Caki2 (cell line): ENCODE measurements around the gene PRR33. TPM values are rescaled to one million over a fixed set of nuclear protein-coding genes. Genes with fewer than 3 reads are reported as not detected.
"Not testable (repeated sequence)": the region's sequence is repeated elsewhere in the genome, so short reads cannot be mapped to it uniquely, and the experiment has no call there.

Experiments used
- DNase-seq: peaks from one replicate; pipeline ENCODE4 v3.0.0-alpha.2; 2015; ENCODE audit warnings: low read depth
- in situ Hi-C: cut with HindIII; loops from 2 replicates; pipeline ENCODE4 v1.10.0; 2016; ENCODE audit warnings: low sequenced_read_pairs, low pct_unique_long_range_greater_than_20kb, mixed read lengths
- total RNA-seq: library from RNA; depleted of rRNA; stranded (reverse); fragments of >200 nt; shearing (Covaris generic); gene quantifications from 2 replicates; pipeline ENCODE4 v1.2.3, GENCODE V29; 2014; ENCODE audit warnings: low replicate concordance

PRR33 gene
- total RNA-seq, 1 experiment from 2014 or later: not detected

DNA sequence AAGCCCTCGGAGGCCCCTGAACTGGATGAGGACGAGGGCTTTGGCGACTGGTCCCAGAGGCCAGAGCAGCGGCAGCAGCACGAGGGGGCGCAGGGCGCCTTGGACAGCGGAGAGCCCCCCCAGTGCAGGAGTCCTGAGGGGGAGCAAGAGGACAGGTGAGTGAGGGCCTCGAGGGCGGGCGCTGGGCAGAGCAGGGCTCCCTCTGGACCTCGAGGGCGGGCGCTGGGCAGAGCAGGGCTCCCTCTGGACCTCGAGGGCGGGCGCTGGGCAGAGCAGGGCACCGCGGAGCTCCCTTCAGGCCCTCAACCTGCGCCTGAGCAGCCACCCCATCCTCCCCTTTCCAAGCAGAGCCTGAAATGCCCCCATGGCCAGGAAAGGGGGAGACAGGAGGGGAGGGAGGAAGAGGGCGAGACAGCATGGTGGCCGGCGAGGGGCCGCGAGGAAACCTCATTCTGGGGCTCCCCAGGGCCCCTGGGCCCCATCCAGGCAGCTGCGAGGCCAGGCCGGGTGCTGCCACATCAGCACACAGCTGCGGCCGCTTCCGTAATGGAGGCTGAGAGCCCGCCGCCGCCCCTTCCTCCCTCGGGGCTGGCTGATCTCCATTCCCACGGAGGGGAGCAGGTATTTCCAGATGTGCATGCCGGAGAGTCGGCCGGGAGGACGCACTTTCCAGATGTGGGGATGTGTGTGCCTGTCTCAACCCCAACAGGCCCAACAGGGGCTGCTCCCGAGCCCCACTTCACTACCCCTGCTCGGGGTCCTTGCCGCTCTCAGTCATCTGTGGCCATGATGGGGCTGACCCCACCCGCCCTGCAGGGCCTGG, 10.0 kb downstream of the PRR33 start:
- DNase-seq: no peak

GRCh38 chr11:1880746-1881441, 10.8 kb downstream of the PRR33 start:
- in situ Hi-C loops: no loop called here
- DNase-seq: no peak

More for the DNA sequence above, 10.0 kb downstream of the PRR33 start:
- in situ Hi-C loops: no loop called here

DNA sequence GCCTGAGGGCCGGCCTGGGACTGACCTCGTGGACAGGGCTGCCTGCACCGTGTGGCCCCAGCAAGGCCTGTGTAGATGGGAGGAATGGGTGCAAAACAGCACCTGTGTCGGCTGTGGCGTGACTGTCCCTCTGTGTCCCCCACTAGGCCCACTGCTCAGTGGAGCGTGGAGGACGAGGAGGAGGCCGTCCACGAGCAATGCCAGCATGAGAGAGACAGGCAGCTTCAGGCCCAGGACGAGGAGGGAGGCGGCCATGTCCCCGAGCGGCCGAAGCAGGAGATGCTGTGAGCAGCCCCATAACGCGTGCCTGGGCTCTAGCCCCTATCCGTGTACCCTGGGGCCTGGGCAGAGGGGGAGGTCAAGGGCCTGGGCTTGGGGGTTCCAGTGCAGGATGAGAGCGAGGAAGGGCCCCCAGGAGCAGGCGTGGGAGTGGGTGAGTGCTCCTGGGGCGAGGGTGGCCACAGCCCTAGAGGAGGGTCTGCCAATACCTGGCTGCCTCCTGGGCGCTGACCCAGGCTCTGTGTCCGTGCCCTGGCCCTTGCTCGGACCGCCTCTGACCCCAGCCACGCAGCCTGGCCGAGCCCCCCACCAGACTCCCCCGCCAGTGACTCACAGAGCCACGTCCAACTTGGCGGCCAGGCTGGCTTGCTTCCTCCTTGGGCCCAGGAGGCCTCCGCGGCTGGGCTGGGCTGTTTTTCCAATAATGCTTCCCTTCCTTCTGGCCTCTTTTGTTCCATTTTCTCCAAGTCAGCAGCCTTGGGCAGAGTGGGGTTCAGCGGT, 11.6 kb downstream of the PRR33 start:
- no peak for DNase-seq
- in situ Hi-C loops: no loop called here

DNA sequence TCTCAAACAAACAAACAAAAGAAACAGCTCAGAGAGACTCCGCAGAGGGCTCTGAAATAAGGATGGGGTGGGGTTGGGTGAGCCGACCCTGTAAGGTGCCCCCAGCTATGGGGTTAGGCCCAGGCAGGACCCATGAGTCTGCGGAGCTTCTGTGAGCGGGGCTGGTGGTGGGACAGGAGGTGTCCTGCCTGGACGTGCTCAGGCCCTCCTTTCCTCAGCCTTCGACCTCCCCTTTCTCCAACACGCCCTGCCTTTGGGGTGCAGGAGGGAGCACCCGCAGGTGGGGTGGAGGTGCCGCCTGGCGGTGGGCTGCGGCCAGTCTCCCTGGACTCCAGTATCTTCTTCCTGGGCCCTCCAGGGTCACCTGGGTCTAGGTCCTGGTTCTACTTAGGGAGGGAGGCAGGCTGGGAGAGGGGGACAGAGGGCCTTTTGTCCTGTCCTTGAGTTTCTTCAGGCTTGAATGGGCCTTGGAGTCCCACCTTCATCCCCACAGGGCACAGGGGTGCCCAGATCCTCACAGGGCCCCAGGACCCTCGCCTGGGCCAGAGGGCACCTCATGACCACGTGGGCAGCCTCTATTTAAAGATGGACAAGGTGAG, 12.3 kb downstream of the PRR33 start:
- no peak for DNase-seq
- in situ Hi-C loops: no loop called here

GRCh38 chr11:1878137-1879031, 13.3 kb downstream of the PRR33 start:
- DNase-seq: no peak
- in situ Hi-C loops: no loop called here

- no peak for DNase-seq
Measured at GRCh38 chr11:1877211-1878136, 14.2 kb downstream of the PRR33 start.

GRCh38 chr11:1876361-1877063, 15.2 kb downstream of the PRR33 start:
- in situ Hi-C loops: no loop called here
- no peak for DNase-seq

More at GRCh38 chr11:1877211-1878136, 14.2 kb downstream of the PRR33 start:
- in situ Hi-C loops: no loop called here

DNA sequence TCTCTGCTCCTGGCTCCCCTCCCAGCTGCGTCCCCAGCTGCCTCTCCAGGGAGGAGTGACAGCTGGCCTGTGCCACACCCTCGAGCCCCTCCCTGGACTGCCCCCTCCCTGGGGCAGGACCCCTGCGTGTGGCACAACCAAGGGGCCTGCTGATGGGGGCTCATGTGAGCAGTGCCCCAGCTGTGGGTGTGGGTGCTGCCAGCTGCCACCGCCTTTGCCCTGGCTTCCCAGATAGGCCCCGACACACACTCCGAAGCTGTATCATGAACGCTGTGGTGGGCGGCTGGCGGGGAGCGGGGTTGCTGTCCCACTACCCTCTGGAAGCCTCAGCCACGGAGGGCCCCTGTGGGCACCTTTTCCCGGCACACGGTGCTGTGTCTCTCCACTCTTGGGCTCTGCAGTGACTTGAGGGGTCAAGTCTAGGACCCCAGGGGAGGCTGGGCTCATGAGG, 15.8 kb downstream of the PRR33 start:
- DNase-seq, in situ Hi-C loops: not testable (repeated sequence)

- DNase-seq: no peak
- in situ Hi-C loops: no loop called here
Measured at GRCh38 chr11:1875093-1875850, 16.4 kb downstream of the PRR33 start.

- DNase-seq, in situ Hi-C loops: not testable (repeated sequence)
Measured at GRCh38 chr11:1874441-1875092, 17.1 kb downstream of the PRR33 start.

- in situ Hi-C loops, DNase-seq: not testable (repeated sequence)
Measured at GRCh38 chr11:1873813-1874150, 17.9 kb downstream of the PRR33 start.

GRCh38 chr11:1873048-1873812, 18.5 kb downstream of the PRR33 start:
- DNase-seq: peak; percentile 26
- in situ Hi-C loops: no loop called here

- DNase-seq: no peak
- in situ Hi-C loops: no loop called here
Measured at GRCh38 chr11:1872267-1872985, 19.3 kb downstream of the PRR33 start.

- in situ Hi-C loops: no loop called here
- DNase-seq: no peak
Measured at GRCh38 chr11:1871531-1871930, 20.2 kb downstream of the PRR33 start.
